ENCODE results near the gene ACSM4.

The ACSM4 gene

GRCh38 chr12:7344833-7345606 is 41.1 kb downstream of the ACSM4 start:
- no peak for DNase-seq
- Histone ChIP-seq H3K27me3 (replicated peaks) (no peaks in the 10 kb centered on the region), H3K4me3 (ENCODE audit: low read depth, low read length) (no peak overlapping the region), H3K27ac (no peak overlapping the region), H3K36me3 (replicated peaks) (no peaks in the 10 kb centered on the region)
- no peak for TF ChIP-seq CTCF (IDR thresholded peaks at IDR 0.05; ENCODE audit: low read depth, low read length, missing control alignments)
- in situ Hi-C loops (cut with HindIII; ENCODE audit: low pct_ligation_motif_present, low sequenced_read_pairs) = no loop called here

GRCh38 chr12:7346551-7347225 is 42.8 kb downstream of the ACSM4 start:
- no peaks in the 10 kb centered on the region for H3K36me3 ChIP-seq (replicated peaks)
- H3K4me3 ChIP-seq (ENCODE audit: low read depth, low read length) = no peak overlapping the region
- no peaks in the 10 kb centered on the region for H3K27me3 ChIP-seq (replicated peaks)
- in situ Hi-C loops (cut with HindIII; ENCODE audit: low pct_ligation_motif_present, low sequenced_read_pairs) = no loop called here
- no peak for DNase-seq
- no peak overlapping the region for H3K27ac ChIP-seq
- TF ChIP-seq CTCF (IDR thresholded peaks at IDR 0.05; ENCODE audit: low read depth, low read length, missing control alignments) = no peak

- H3K4me3 ChIP-seq (ENCODE audit: low read depth, low read length) = no peak overlapping the region
- no peaks in the 10 kb centered on the region for H3K36me3 ChIP-seq (replicated peaks)
- no peak for TF ChIP-seq CTCF (IDR thresholded peaks at IDR 0.05; ENCODE audit: low read depth, low read length, missing control alignments)
- H3K27me3 ChIP-seq (replicated peaks) = no peaks in the 10 kb centered on the region
- no peak for DNase-seq
- in situ Hi-C loops (cut with HindIII; ENCODE audit: low pct_ligation_motif_present, low sequenced_read_pairs) = no loop called here
- no peak overlapping the region for H3K27ac ChIP-seq
Measured at GRCh38 chr12:7349418-7349817, 45.5 kb downstream of the ACSM4 start.

DNA sequence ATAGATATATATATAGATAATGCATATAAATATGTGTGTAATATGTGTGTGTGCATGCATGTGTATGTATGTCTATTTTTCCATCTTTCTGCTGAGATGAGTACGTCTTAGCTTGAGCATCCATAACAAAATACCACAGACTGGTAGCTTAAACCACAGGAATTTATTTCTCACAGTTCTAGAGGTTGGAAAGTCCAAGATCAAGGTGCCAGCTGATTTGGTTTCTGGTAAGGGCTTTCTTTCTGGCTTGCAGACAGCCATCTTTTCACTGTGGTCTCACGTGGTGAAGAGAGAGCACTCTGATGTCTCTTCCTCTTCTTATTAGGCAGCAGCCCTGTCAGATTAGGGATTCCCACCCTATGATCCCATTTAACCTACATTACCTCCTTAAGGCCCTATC is 47.3 kb downstream of the ACSM4 start:
- Histone ChIP-seq H3K27me3 (replicated peaks) (no peaks in the 10 kb centered on the region), H3K27ac (no peak overlapping the region), H3K4me3 (ENCODE audit: low read depth, low read length) (no peak overlapping the region), H3K36me3 (replicated peaks) (no peaks in the 10 kb centered on the region)
- DNase-seq = no peak
- in situ Hi-C loops (cut with HindIII; ENCODE audit: low pct_ligation_motif_present, low sequenced_read_pairs) = no loop called here
- TF ChIP-seq CTCF (IDR thresholded peaks at IDR 0.05; ENCODE audit: low read depth, low read length, missing control alignments) = no peak

GRCh38 chr12:7352661-7353060 is 48.8 kb downstream of the ACSM4 start:
- in situ Hi-C loops (cut with HindIII; ENCODE audit: low pct_ligation_motif_present, low sequenced_read_pairs) = no loop called here
- Histone ChIP-seq H3K36me3 (replicated peaks) (no peaks in the 10 kb centered on the region), H3K27ac (no peak overlapping the region), H3K27me3 (replicated peaks) (no peaks in the 10 kb centered on the region), H3K4me3 (ENCODE audit: low read depth, low read length) (no peak overlapping the region)
- TF ChIP-seq CTCF (IDR thresholded peaks at IDR 0.05; ENCODE audit: low read depth, low read length, missing control alignments) = no peak
- no peak for DNase-seq

All from brain microvascular endothelial cell (primary cell).